ENCODE measurements around the gene HEXB.

DNA sequence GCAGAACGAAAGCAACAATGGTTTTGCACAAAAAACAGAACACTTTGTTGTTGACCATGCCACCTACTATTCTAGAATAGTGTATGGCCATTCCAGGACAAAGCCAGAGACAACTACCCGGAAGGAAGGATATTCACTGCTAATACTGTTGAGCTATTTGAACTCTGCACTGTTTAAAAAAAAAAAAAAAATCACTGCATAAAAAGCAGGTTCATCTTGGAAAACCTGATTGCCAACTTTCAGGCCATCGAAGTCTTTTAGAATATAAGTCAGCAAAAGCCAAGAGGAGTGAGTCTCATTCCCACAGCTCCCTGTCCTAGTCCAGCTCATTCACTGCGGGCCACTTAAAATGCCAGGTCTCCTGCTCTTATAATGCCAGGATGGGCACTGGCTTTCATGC lies 48.5 kb upstream of the HEXB start:
- TF ChIP-seq EZH2 (IDR thresholded peaks at IDR 0.05; ENCODE audit: borderline replicate concordance, low read depth, low read length, severe bottlenecking) (no peak), POLR2A (IDR thresholded peaks at IDR 0.05; ENCODE audit: low read depth, low read length) (no peak), POLR2AphosphoS5 (IDR thresholded peaks at IDR 0.05; ENCODE audit: insufficient read depth, low read depth, low read length) (no peak), GATA2 (IDR thresholded peaks at IDR 0.05; ENCODE audit: insufficient read depth, insufficient read length, low read depth, low read length) (no peak), JUN (IDR thresholded peaks at IDR 0.05; ENCODE audit: borderline replicate concordance, insufficient read depth, insufficient read length, low read depth) (no peak), MYC (IDR thresholded peaks at IDR 0.05; ENCODE audit: low read depth, low read length) (no peak), FOS (IDR thresholded peaks at IDR 0.05; ENCODE audit: borderline replicate concordance, insufficient read depth, low read length) (no peak)
- TF ChIP-seq, protein P1, sequence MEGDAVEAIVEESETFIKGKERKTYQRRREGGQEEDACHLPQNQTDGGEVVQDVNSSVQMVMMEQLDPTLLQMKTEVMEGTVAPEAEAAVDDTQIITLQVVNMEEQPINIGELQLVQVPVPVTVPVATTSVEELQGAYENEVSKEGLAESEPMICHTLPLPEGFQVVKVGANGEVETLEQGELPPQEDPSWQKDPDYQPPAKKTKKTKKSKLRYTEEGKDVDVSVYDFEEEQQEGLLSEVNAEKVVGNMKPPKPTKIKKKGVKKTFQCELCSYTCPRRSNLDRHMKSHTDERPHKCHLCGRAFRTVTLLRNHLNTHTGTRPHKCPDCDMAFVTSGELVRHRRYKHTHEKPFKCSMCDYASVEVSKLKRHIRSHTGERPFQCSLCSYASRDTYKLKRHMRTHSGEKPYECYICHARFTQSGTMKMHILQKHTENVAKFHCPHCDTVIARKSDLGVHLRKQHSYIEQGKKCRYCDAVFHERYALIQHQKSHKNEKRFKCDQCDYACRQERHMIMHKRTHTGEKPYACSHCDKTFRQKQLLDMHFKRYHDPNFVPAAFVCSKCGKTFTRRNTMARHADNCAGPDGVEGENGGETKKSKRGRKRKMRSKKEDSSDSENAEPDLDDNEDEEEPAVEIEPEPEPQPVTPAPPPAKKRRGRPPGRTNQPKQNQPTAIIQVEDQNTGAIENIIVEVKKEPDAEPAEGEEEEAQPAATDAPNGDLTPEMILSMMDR (IDR thresholded peaks at IDR 0.05; ENCODE audit: extremely low read depth in 1 of 2, insufficient read depth in 1 of 2, low read depth in 1 of 2, low read length in 2 of 2) = no peak
- TF ChIP-seq, protein P2, sequence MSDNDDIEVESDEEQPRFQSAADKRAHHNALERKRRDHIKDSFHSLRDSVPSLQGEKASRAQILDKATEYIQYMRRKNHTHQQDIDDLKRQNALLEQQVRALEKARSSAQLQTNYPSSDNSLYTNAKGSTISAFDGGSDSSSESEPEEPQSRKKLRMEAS (IDR thresholded peaks at IDR 0.05; ENCODE audit: insufficient read depth, insufficient read length) = no peak
